ENCODE results near the gene APLP1.

- TF ChIP-seq CTCF (IDR thresholded peaks at IDR 0.05) (no peak), POLR2A (IDR thresholded peaks at IDR 0.05) (no peak)
These were observed 30.1 kb downstream of the APLP1 start for GRCh38 chr19:35898499-35898809.

Measured in lower leg skin (tissue), 3 donors.